GM12891 (cell line): ENCODE data around the gene CALN1.

Source experiments
- POLR2A ChIP-seq: IDR thresholded peaks from 2 replicates; pipeline ENCODE4 v1.6.1; 2011; ENCODE audit warnings: low read depth, low read length, control low read depth
- POLR2AphosphoS5 ChIP-seq: IDR thresholded peaks from 2 replicates; pipeline ENCODE4 v1.6.1; 2011; ENCODE audit warnings: low read depth, low read length, control low read depth
- TAF1 ChIP-seq: IDR thresholded peaks from 2 replicates; pipeline ENCODE4 v1.6.1; 2011; ENCODE audit warnings: low read depth, low read length, control low read depth

GRCh38 chr7:72038022-72038732 is 374.0 kb downstream of the CALN1 start:
- no peak for TF ChIP-seq POLR2A
- TF ChIP-seq TAF1: no peak
- TF ChIP-seq POLR2AphosphoS5: no peak
